ENCODE results near the gene RNF214.
"Not testable (repeated sequence)": the region's sequence is repeated elsewhere in the genome, so short reads cannot be mapped to it uniquely, and the experiment has no call there.

The RNF214 gene

DNA sequence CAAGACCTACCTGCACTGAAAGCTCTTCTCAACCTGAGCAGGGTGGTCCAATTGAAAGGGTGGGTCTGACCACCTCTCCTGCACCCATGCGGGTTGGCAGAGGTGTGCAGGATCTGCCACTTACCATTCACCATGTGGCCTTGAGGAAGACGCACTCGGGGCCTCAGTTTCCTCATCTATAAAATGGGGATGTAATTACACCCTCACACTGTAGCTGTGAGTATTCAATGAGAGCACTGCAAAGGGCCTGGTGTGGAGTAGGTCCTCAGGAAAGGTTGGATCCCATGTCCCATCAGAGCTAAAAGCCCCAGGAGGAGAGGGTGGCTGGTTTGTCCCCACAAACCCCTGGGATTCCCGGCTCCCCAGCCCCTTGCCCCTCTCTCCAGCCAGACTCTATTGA is 33.9 kb upstream of the RNF214 start:
- no peak for DNase-seq

DNA sequence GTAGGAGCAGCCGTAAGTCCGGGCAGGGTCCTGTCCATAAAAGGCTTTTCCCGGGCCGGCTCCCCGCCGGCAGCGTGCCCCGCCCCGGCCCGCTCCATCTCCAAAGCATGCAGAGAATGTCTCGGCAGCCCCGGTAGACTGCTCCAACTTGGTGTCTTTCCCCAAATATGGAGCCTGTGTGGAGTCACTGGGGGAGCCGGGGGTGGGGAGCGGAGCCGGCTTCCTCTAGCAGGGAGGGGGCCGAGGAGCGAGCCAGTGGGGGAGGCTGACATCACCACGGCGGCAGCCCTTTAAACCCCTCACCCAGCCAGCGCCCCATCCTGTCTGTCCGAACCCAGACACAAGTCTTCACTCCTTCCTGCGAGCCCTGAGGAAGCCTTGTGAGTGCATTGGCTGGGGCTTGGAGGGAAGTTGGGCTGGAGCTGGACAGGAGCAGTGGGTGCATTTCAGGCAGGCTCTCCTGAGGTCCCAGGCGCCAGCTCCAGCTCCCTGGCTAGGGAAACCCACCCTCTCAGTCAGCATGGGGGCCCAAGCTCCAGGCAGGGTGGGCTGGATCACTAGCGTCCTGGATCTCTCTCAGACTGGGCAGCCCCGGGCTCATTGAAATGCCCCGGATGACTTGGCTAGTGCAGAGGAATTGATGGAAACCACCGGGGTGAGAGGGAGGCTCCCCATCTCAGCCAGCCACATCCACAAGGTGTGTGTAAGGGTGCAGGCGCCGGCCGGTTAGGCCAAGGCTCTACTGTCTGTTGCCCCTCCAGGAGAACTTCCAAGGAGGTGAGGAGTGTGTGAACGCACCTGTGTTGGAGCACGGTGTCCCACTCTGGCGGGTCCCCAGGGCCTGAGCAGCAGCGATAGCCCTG is 33.2 kb upstream of the RNF214 start, which contains the start of gene TAGLN:
TSS of gene TAGLN (plus strand) at position 318 of the 863 bp plus-strand sequence. CDS start 3,644 bp downstream, outside the sequence.
- DNase-seq: no peak

DNA sequence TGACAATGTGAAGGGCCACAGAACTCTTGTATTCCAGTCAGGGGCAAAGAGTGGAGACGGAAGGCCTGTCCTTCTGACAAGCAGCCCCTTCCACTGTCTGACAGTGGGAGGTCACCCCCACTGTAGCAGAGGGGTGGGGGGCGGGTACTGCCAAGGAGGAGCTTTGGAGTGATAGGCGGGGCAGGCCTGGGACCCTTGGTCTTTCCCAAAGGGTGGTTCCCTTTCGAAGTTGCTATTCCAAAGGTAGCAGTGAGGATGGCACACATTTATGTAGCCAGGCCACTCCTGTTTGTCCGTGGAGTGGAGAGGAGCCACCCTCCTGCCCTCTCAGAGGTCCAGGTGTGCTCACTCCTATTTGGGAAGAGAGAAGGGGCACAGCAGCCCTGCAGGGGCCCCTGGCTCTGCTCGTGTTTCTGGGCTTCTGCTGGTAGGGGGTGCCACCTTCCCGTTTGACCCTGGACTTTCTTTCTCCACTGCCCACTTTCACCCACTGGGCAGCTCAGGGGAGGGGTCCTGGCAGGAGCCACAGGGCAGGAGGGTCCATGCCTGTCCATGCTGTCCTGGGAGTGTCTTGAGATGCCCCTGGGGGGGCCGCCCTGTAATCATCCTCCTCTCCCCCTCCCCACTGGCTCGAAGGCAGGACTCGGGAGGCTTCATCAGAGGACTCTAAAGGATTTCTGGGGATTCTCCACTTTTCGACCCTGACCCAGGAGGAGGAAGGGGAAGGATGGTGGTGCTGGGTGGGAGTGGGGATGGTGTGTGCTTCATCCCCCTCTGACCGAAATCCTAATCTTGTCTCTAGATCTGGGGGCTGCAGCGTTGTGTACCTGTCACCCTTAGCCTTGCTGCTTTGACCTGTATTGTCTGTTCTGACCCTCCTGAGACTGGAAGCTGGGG is 32.3 kb upstream of the RNF214 start:
- DNase-seq: no peak

DNA sequence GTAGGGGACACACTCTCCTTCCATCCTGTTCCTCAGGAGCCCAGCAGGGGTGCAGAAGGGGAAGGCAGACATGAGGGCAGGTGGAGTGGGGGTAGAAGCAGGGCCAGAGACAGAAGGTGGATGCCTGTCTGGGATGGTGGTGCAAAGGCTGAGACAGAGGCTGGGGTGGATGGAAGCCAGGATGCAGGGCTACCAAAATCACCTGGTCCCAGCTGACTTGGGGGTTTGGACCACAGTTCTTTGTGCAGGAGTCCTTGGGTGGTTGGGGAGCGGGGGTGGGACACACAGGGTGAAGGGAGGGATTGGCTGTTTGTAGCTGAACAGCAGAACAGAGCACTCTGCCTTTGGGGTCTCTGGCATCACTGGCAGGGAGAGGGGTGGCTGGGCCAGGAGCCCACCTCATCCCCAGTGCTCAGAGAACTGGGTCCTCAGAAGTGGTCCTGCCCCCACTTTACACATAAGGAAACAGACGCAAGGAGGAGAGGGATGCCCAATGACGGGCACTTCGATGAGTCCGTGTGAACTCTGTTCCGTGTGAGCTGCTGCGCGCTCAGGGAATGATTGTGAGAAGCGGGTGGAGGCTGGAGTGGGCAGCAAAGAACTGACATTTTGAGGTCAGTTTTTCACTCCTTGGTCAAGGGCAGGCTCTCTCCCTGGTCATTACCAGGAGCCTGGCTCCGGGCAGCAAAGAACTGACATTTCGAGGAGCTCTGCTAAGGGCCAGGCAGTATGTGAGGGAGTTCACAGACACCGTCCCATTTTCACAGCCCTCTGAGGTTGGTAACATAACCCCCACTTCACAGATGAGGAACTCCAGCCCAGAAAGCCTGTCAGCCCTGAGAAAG is 31.4 kb upstream of the RNF214 start:
- no peak for DNase-seq

GRCh38 chr11:117201658-117202305 is 30.7 kb upstream of the RNF214 start:
- DNase-seq: no peak

DNA sequence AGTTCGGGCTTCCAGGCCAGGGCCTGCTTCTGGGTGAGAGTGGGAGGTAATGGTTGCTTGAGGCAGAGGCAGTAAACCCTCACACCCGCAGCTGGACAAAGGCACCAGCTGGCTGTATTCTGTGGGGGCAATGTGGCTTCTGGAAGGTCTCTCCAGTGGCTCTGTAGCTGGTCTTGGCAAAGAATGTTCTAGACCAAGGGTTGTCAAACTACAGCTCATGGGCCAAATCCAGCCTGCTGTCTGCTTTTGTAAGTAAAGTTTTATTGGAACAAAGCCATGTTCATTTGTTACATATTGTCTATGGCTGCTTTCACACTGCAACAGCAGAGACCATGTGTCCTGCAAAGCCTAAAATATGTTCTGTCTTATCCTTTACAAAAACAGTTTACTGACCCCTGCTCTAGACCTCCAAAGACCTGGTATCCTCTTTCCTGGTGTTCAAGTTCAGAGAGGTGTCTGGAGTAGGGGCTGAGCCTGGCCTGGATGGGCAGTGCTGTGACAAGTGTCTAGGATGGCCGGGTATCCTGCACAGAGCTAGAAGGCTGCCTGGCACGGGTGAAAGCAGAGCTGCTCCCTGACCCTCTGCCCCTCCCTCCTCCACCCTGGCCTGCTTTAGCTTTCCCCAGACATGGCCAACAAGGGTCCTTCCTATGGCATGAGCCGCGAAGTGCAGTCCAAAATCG is 29.9 kb upstream of the RNF214 start:
- no peak for DNase-seq

- DNase-seq: no peak
These were observed 29.4 kb upstream of the RNF214 start for GRCh38 chr11:117203069-117203407.

- DNase-seq: no peak
These were observed 28.0 kb upstream of the RNF214 start for GRCh38 chr11:117204283-117205080.

GRCh38 chr11:117205211-117205818 is 27.2 kb upstream of the RNF214 start:
- DNase-seq: no peak

GRCh38 chr11:117206111-117206510 is 26.4 kb upstream of the RNF214 start:
- not testable (repeated sequence) for DNase-seq

DNA sequence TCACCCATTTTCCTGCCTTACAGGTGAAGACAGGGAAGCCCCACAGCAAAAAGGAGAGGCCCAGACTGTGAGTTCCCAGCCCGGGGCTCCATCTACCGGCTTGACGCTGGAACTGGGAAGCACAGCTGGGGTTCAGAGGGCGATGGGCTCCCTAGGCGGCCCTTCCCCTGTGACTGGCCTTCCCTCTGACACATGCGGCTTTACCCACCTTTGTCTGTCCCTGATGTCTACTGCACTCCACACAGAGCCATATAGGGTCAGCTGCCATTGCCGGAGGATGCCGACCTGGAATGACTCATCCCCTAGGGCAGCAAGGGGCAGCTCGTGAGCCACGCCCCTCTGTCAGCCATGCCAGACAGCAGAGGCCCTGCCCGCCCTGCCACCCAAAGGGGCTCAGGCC is 25.6 kb upstream of the RNF214 start:
- not testable (repeated sequence) for DNase-seq

DNA sequence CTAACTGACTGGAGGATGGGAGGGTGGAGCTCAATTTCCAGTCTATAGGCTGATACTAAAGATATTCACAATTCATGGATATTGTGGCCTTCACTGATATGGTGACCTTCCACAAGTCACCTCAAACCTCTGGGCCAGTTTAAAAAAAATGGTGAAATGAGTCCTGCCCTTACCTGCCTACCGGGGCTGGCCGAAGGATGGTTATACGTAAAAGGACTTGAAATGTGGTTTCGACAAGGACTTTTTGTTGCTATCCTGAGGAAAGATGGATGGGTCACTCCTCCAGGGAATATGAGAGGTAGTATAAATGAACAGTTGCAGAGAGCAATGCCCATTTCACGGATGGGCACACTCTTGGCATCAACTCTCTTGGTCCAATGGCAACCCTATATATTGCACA is 25.0 kb upstream of the RNF214 start:
- DNase-seq: not testable (repeated sequence)

DNA sequence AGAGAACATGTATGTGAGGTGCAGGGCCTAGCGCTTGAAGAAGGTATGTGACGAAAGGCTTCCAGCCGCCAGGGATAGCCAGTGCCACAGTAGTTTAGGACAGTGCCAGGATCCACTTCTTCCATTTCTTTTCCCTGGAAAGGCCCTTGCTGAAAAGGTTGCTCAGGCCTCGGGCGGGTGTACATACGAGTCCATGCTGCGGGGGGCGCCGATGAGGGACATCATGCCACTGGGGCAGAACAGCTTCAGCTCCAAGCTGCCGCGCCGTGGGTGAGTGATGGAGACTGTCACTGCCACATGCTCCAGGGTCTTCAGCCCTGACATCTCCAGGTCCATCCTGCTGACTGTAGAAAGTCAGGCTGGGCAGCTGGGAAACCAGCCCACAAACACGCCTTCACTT is 23.8 kb upstream of the RNF214 start:
- not testable (repeated sequence) for DNase-seq

DNA sequence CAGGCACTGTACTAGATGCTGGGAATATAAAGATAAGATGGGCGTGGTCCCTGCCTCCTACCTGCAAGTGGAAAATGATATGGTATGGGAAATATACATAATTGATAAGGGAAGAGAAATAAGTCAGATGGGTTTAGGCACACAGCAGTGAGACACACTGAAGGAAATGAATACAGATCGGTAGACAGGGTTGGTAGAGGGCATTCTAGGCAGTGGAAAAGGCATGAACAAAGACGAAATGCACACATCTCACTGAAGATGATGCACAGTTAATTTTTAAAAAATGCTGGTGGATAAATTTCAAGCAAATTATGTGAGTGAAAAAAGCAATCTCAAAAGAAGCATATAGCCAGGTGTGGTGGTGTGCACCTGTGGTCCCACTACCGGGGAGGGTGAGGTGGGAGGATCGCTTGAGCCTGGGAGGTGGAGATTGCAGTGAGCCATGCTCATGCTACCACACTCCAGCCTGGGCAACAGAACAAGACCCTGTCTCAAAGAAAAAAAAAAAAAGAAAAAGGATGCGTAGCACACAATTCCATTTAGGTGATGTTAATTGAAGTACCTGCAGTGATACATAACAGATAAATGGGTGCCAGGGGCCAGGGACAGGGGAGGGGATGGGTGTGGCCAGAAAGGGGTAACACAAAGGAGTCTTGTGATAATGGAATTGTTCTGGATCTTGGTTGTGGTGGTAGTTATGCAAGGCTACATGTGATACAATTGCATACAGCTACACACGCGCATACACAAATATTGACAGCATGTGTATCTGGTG is 22.9 kb upstream of the RNF214 start:
- DNase-seq: not testable (repeated sequence)

DNA sequence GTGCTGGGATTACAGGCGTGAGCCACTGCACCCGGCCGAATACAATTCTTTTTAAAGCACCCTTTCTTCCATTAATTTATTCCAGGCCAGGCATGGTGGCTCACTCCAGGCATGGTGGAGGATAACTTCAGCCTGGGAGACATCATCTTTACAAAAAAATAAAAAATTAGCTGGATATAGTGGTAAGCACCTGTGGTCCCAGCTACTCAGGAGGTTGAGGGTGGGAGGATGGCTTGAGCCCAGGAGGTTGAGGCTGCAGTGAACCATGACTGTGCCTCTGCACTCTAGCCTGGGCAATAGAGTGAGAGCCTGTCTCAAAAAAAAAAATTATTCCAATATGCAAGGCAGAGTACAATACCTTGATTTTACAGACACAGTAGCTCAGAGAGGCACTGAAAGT is 21.9 kb upstream of the RNF214 start:
- DNase-seq: no peak

GRCh38 chr11:117212697-117213355 is 19.6 kb upstream of the RNF214 start:
- DNase-seq: no peak

- no peak for DNase-seq
These were observed 17.9 kb upstream of the RNF214 start for GRCh38 chr11:117214404-117215110.
